DND-41 (cell line): Measurements from ENCODE around the gene SHROOM1.

Experiments used
- ATAC-seq: fragments of 200-7000 bp; cut with Tn5 transposase; 3 replicates; pipeline ENCODE4 v1.9.1; 2021; ENCODE audit warnings: low read depth; ENCODE audit not compliant: insufficient read depth
- DNase-seq: peaks from one replicate; pipeline ENCODE4 v3.0.0-alpha.2; 2020
- H2AFZ ChIP-seq: 2 replicates; pipeline ENCODE4 v1.6.0; 2012; ENCODE audit warnings: low read depth, low read length
- H3K27ac ChIP-seq: 2 replicates; pipeline ENCODE4 v1.5.1; 2012; ENCODE audit warnings: low read length, inconsistent platforms
- H3K27me3 ChIP-seq: fragments of 200-600 bp; sonication (generic); 2 replicates; pipeline ENCODE4 v1.6.0; 2012; ENCODE audit warnings: low read length, mild to moderate bottlenecking, inconsistent platforms; ENCODE audit not compliant: insufficient read depth, poor library complexity
- H3K36me3 ChIP-seq: 2 replicates; pipeline ENCODE4 v1.5.1; 2012; ENCODE audit warnings: low read length, inconsistent platforms; ENCODE audit not compliant: insufficient read depth
- H3K4me1 ChIP-seq: 2 replicates; pipeline ENCODE4 v1.5.1; 2012; ENCODE audit warnings: mild to moderate bottlenecking, low read length; ENCODE audit not compliant: insufficient read depth
- H3K4me2 ChIP-seq: 2 replicates; pipeline ENCODE4 v1.6.0; 2012; ENCODE audit warnings: mild to moderate bottlenecking, moderate library complexity, low read length, inconsistent platforms; ENCODE audit not compliant: insufficient read depth
- H3K4me3 ChIP-seq, 2 experiments: fragments of 200-600 bp in 1 of 2; shearing (Covaris generic) in 1 of 2; 2 replicates each; pipeline ENCODE4 v1.5.1; 2012 to 2016; ENCODE audit warnings: inconsistent platforms in 2 of 2, low read length in 2 of 2, mild to moderate bottlenecking in 2 of 2, low read depth in 1 of 2, moderate library complexity in 1 of 2
- H3K79me2 ChIP-seq: 2 replicates; pipeline ENCODE4 v1.6.0; 2012; ENCODE audit warnings: low read length, inconsistent platforms; ENCODE audit not compliant: insufficient read depth
- H3K9ac ChIP-seq: 2 replicates; pipeline ENCODE4 v1.6.0; 2012; ENCODE audit warnings: low read depth, mild to moderate bottlenecking, inconsistent platforms, low read length, moderate library complexity
- H3K9me3 ChIP-seq: 2 replicates; pipeline ENCODE4 v1.5.1; 2012; ENCODE audit warnings: low read length, moderate library complexity, mild to moderate bottlenecking, inconsistent platforms; ENCODE audit not compliant: insufficient read depth, severe bottlenecking
- H4K20me1 ChIP-seq: 2 replicates; pipeline ENCODE4 v1.6.0; 2012; ENCODE audit warnings: low read length; ENCODE audit not compliant: insufficient read depth
- EZH2 ChIP-seq: IDR thresholded peaks from 3 replicates; pipeline ENCODE4 v1.6.1; 2012; ENCODE audit warnings: borderline replicate concordance, low read depth, mild to moderate bottlenecking, moderate library complexity, low read length, inconsistent platforms; ENCODE audit not compliant: severe bottlenecking
- TF ChIP-seq, protein P1 (sequence below): IDR thresholded peaks from 2 replicates; pipeline ENCODE4 v1.5.1; 2012; ENCODE audit warnings: borderline replicate concordance, low read length, moderate library complexity, mild to moderate bottlenecking; ENCODE audit not compliant: poor library complexity, severe bottlenecking; ENCODE audit errors: extremely low read depth

Gene SHROOM1

DNA sequence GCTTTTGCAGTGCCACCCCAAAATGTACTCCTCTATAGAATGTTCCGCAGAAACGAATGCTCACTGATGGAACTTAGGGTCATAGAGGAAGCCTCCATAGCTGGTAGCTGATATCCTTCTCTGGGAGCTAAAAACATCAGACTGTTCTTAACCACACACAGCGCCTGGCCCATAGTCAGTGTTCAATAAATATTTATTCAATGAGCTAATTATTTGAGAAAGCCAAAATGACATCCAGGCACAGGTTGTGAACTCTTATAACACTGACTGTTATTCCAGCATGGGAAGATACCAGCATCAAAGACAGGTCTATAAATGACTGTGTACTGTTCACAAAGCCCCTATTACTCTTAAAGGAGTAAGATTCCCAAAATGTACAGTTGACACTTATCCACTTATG lies 22.9 kb upstream of the SHROOM1 start:
- ATAC-seq (no peak), DNase-seq (no peak)
- H3K27ac ChIP-seq = no peak overlapping the region
- no peak overlapping the region for H2AFZ ChIP-seq
- H3K27me3 ChIP-seq = no peaks in the 10 kb centered on the region
- no peaks in the 10 kb centered on the region for H3K9me3 ChIP-seq
- no peak overlapping the region for H3K9ac ChIP-seq
- H3K4me2 ChIP-seq = no peak overlapping the region
- no peaks in the 10 kb centered on the region for H3K79me2 ChIP-seq
- no peak for TF ChIP-seq EZH2
- TF ChIP-seq, protein P1, sequence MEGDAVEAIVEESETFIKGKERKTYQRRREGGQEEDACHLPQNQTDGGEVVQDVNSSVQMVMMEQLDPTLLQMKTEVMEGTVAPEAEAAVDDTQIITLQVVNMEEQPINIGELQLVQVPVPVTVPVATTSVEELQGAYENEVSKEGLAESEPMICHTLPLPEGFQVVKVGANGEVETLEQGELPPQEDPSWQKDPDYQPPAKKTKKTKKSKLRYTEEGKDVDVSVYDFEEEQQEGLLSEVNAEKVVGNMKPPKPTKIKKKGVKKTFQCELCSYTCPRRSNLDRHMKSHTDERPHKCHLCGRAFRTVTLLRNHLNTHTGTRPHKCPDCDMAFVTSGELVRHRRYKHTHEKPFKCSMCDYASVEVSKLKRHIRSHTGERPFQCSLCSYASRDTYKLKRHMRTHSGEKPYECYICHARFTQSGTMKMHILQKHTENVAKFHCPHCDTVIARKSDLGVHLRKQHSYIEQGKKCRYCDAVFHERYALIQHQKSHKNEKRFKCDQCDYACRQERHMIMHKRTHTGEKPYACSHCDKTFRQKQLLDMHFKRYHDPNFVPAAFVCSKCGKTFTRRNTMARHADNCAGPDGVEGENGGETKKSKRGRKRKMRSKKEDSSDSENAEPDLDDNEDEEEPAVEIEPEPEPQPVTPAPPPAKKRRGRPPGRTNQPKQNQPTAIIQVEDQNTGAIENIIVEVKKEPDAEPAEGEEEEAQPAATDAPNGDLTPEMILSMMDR = no peak
- no peaks in the 10 kb centered on the region for H4K20me1 ChIP-seq
- H3K36me3 ChIP-seq = no peaks in the 10 kb centered on the region
- H3K4me1 ChIP-seq = peaks cover 6% of the 10 kb centered on the region
- no peak overlapping the region for H3K4me3 ChIP-seq

DNA sequence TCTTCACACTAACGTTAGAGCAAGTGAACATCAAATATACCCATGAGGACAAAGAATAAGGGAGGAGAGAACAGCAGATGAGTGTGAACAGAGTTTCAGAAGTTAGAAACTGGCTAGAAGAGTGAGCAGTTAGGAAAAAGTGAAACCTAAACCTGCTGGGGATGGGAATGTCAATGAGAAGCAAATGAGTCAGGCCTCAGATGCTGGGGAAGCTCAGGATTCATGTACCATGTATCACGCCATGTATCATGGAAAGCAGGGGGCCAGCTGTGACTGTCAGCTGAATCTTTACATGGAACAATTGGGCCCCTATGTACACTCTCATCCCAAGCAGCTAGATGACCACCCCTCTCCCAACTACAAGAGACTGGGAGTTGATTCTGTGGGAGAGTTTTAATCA lies 19.6 kb upstream of the SHROOM1 start:
- Histone ChIP-seq H3K27ac (no peak overlapping the region), H3K27me3 (no peaks in the 10 kb centered on the region), H3K9me3 (no peaks in the 10 kb centered on the region), H3K36me3 (no peaks in the 10 kb centered on the region), H3K79me2 (no peaks in the 10 kb centered on the region), H4K20me1 (no peaks in the 10 kb centered on the region), H3K9ac (no peak overlapping the region), H2AFZ (no peak overlapping the region), H3K4me1 (peaks cover 6% of the 10 kb centered on the region), H3K4me2 (no peak overlapping the region), H3K4me3 (no peak overlapping the region)
- no peak for DNase-seq
- TF ChIP-seq, protein P1 = no peak
- TF ChIP-seq EZH2 = no peak
- ATAC-seq = no peak

DNA sequence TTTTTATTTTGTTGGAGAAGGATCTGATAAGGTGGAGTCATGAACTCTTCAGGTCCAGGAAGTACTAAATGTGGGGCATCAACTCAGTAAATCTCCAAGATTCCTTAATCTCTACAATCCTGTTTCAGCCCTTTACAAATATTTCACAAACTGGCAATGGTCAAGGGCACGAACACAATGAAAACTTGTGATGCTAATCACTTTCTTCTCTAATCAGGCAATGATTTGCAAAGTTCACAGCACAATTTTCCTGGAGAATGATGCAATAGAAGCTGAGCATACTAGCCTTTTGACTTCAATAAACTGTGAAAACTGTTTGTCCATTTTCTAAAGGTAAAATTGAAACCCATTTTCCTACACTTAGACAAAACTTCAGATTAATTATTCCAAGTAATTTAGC lies 18.9 kb upstream of the SHROOM1 start:
- H3K9me3 ChIP-seq = no peaks in the 10 kb centered on the region
- no peaks in the 10 kb centered on the region for H3K79me2 ChIP-seq
- H2AFZ ChIP-seq = no peak overlapping the region
- H3K36me3 ChIP-seq = no peaks in the 10 kb centered on the region
- peaks cover 6% of the 10 kb centered on the region for H3K4me1 ChIP-seq
- no peak overlapping the region for H3K4me2 ChIP-seq
- no peaks in the 10 kb centered on the region for H4K20me1 ChIP-seq
- no peaks in the 10 kb centered on the region for H3K27me3 ChIP-seq
- ATAC-seq = no peak
- H3K9ac ChIP-seq = no peak overlapping the region
- DNase-seq = no peak
- no peak for TF ChIP-seq EZH2
- TF ChIP-seq, protein P1 = no peak
- no peak overlapping the region for H3K27ac ChIP-seq
- no peak overlapping the region for H3K4me3 ChIP-seq

DNA sequence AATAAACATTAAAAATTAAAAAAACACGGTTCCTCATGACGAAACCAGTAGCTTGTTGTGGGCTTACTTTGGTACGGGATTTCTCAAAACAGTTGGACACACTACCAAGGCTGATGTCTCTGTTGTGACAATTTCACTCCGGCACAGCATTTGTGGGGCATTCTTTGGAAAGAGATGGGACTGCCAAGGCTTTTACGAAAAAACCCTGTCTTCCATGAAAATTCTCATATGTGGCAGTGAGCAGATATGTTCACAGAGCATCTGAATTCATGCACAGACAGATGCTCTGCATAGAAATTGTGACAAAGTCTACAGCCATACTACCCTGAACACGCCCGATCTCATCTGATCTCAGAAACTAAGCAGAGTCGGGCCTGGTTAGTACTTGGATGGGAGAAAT lies 17.8 kb upstream of the SHROOM1 start:
- Histone ChIP-seq H3K4me1 (no peaks in the 10 kb centered on the region), H3K27ac (no peak overlapping the region), H2AFZ (no peak overlapping the region), H3K9me3 (no peaks in the 10 kb centered on the region), H3K79me2 (no peaks in the 10 kb centered on the region), H3K4me3 (no peak overlapping the region), H4K20me1 (no peaks in the 10 kb centered on the region), H3K4me2 (no peak overlapping the region), H3K27me3 (no peaks in the 10 kb centered on the region), H3K9ac (no peak overlapping the region), H3K36me3 (no peaks in the 10 kb centered on the region)
- no peak for DNase-seq
- no peak for TF ChIP-seq EZH2
- TF ChIP-seq, protein P1 = no peak
- no peak for ATAC-seq
